HEK293 (cell line): ENCODE results near the gene RPS6KA2.

Experiments used
- HOXD13 ChIP-seq: sonication (generic); formaldehyde crosslinking; IDR thresholded peaks from 2 replicates; pipeline ENCODE4 v1.8.0; 2022; ENCODE audit warnings: missing genetic modification reagents, borderline replicate concordance
- KLF1 ChIP-seq: fragments of 450-650 bp; formaldehyde crosslinking; IDR thresholded peaks from 2 replicates; pipeline ENCODE4 v1.5.1; 2016; ENCODE audit warnings: missing biosample characterization, missing genetic modification characterization
- REPIN1 ChIP-seq: fragments of 450-650 bp; formaldehyde crosslinking; IDR thresholded peaks from 2 replicates; pipeline ENCODE4 v1.5.1; 2017; ENCODE audit warnings: missing biosample characterization, missing genetic modification characterization, low read depth
- YY1 ChIP-seq: fragments of 450-650 bp; formaldehyde crosslinking; IDR thresholded peaks from 2 replicates; pipeline ENCODE4 v1.5.1; 2018; ENCODE audit warnings: missing biosample characterization, missing genetic modification characterization
- ZNF146 ChIP-seq: fragments of 450-650 bp; formaldehyde crosslinking; IDR thresholded peaks from 2 replicates; pipeline ENCODE4 v1.5.1; 2016; ENCODE audit warnings: missing biosample characterization, missing genetic modification characterization
- ZNF184 ChIP-seq: fragments of 450-650 bp; IDR thresholded peaks from 2 replicates; pipeline ENCODE4 v1.5.1; 2018; ENCODE audit warnings: missing biosample characterization, mild to moderate bottlenecking, missing genetic modification characterization
- ZNF23 ChIP-seq: fragments of 450-650 bp; formaldehyde crosslinking; IDR thresholded peaks from 2 replicates; pipeline ENCODE4 v1.5.1; 2016; ENCODE audit warnings: missing biosample characterization, missing genetic modification characterization, borderline replicate concordance
- ZNF24 ChIP-seq: fragments of 450-650 bp; formaldehyde crosslinking; IDR thresholded peaks from 2 replicates; pipeline ENCODE4 v1.5.1; 2016; ENCODE audit warnings: missing biosample characterization, missing genetic modification characterization
- ZNF274 ChIP-seq, 2 experiments: fragments of 200-500 bp in 1 of 2; fragments of 450-650 bp in 1 of 2; sonication (Bioruptor generic) in 1 of 2; formaldehyde crosslinking in 1 of 2; IDR thresholded peaks; 2 replicates each; pipeline versions ENCODE4 v1.5.1 to v1.6.1; 2014 to 2016; ENCODE audit warnings: borderline replicate concordance in 1 of 2, inconsistent platforms in 1 of 2, low read length in 1 of 2, missing biosample characterization in 1 of 2, missing genetic modification characterization in 1 of 2
- ZNF473 ChIP-seq: fragments of 450-650 bp; formaldehyde crosslinking; IDR thresholded peaks from 2 replicates; pipeline ENCODE4 v1.5.1; 2017; ENCODE audit warnings: missing biosample characterization, missing genetic modification characterization
- ZNF621 ChIP-seq: fragments of 450-650 bp; formaldehyde crosslinking; IDR thresholded peaks from 2 replicates; pipeline ENCODE4 v1.5.1; 2017; ENCODE audit warnings: missing biosample characterization, missing genetic modification characterization
- ZNF776 ChIP-seq: fragments of 450-650 bp; formaldehyde crosslinking; IDR thresholded peaks from 2 replicates; pipeline ENCODE4 v1.5.0; 2017; ENCODE audit warnings: missing biosample characterization, missing genetic modification characterization, borderline replicate concordance
- ZXDB ChIP-seq: fragments of 450-650 bp; formaldehyde crosslinking; IDR thresholded peaks from 2 replicates; pipeline ENCODE4 v1.5.1; 2016; ENCODE audit warnings: missing biosample characterization, missing genetic modification characterization
- TF ChIP-seq, protein P1 (sequence below): fragments of 450-650 bp; formaldehyde crosslinking; IDR thresholded peaks from 2 replicates; pipeline ENCODE4 v1.5.1; 2016; ENCODE audit warnings: missing biosample characterization, missing genetic modification characterization

DNA sequence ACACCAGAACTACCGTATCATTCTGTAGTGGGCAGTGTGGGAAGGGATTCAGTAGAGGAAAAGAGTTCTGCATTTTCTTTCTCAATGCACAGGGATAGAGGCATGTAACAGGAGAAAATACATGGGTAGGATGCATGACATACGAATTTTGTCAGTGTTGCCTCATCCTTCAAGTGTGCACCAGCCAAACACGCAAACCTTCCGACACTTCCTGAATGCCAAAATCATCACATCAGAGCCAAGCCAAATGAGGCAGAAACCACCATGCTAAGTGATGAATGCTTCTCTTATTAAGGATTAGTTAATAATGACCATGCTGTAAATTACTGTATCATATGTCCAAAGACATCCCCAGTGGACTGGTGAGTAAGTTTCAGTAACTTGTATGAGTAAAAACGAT, 67.8 kb downstream of the RPS6KA2 start:
- TF ChIP-seq, protein P1, sequence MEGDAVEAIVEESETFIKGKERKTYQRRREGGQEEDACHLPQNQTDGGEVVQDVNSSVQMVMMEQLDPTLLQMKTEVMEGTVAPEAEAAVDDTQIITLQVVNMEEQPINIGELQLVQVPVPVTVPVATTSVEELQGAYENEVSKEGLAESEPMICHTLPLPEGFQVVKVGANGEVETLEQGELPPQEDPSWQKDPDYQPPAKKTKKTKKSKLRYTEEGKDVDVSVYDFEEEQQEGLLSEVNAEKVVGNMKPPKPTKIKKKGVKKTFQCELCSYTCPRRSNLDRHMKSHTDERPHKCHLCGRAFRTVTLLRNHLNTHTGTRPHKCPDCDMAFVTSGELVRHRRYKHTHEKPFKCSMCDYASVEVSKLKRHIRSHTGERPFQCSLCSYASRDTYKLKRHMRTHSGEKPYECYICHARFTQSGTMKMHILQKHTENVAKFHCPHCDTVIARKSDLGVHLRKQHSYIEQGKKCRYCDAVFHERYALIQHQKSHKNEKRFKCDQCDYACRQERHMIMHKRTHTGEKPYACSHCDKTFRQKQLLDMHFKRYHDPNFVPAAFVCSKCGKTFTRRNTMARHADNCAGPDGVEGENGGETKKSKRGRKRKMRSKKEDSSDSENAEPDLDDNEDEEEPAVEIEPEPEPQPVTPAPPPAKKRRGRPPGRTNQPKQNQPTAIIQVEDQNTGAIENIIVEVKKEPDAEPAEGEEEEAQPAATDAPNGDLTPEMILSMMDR (tag by site-specific recombination) = no peak
- TF ChIP-seq REPIN1 (tag by site-specific recombination) (no peak), ZNF184 (tag by site-specific recombination) (no peak), ZNF473 (tag by site-specific recombination) (no peak), ZNF24 (tag by site-specific recombination) (no peak), ZNF776 (no peak), ZXDB (tag by site-specific recombination) (no peak), ZNF621 (tag by site-specific recombination) (no peak), KLF1 (tag by site-specific recombination) (no peak), YY1 (no peak), HOXD13 (CRISPR knock-in tag) (no peak), ZNF274 (IDR thresholded peaks at IDR 0.05; ENCODE audit: low read length) (no peak), ZNF274 (tag by site-specific recombination; IDR thresholded peaks at IDR 0.05; ENCODE audit: borderline replicate concordance) (no peak), ZNF146 (no peak), ZNF23 (tag by site-specific recombination) (no peak)
